HFFc6 (cell line): ENCODE measurements around the gene IQCC. TPM values are rescaled to one million over a fixed set of nuclear protein-coding genes. Genes with fewer than 3 reads are reported as not detected.

Experiments
- DNase-seq: peaks from one replicate; pipeline ENCODE4 v3.0.0-alpha.2; 2018
- H3K27ac Mint-ChIP-seq: 2 replicates; pipeline ENCODE4 v1.8.0; 2020; ENCODE audit warnings: mild to moderate bottlenecking, mixed read lengths
- H3K27me3 Mint-ChIP-seq: 2 replicates; pipeline ENCODE4 v1.8.0; 2021; ENCODE audit warnings: mild to moderate bottlenecking, moderate library complexity, mixed read lengths; ENCODE audit not compliant: insufficient read depth
- H3K36me3 Mint-ChIP-seq: 2 replicates; pipeline ENCODE4 v1.8.0; 2021; ENCODE audit warnings: low read depth, mixed read lengths
- H3K4me1 Mint-ChIP-seq: 2 replicates; pipeline ENCODE4 v1.8.0; 2020; ENCODE audit warnings: low read depth, mixed read lengths
- H3K4me3 Mint-ChIP-seq: 2 replicates; pipeline ENCODE4 v1.8.0; 2020; ENCODE audit warnings: mild to moderate bottlenecking, moderate library complexity, mixed read lengths
- H3K9me3 Mint-ChIP-seq: 2 replicates; pipeline ENCODE4 v1.8.0; 2020; ENCODE audit warnings: mild to moderate bottlenecking, mixed read lengths
- total RNA-seq, 6 experiments: library from RNA; stranded (reverse); fragmentation: NEBNext Ultra II Directional; extraction: Animal tissue kit (Norgen Biotek cat#: 25700); gene quantifications; 2 replicates in 1 of 6; 3 replicates in 5 of 6; pipeline ENCODE4 v1.2.3, GENCODE V29; 2021
- TF ChIP-seq, protein P1 (sequence below): fragments of 200-600 bp; sonication (generic); IDR thresholded peaks from 2 replicates; pipeline ENCODE4 v1.5.0; 2021; ENCODE audit warnings: antibody characterized with exemption, mild to moderate bottlenecking

The IQCC gene
- total RNA-seq, 6 experiments from 2014 or later = 0.81 to 2.4 (median 2.2) TPM

DNA sequence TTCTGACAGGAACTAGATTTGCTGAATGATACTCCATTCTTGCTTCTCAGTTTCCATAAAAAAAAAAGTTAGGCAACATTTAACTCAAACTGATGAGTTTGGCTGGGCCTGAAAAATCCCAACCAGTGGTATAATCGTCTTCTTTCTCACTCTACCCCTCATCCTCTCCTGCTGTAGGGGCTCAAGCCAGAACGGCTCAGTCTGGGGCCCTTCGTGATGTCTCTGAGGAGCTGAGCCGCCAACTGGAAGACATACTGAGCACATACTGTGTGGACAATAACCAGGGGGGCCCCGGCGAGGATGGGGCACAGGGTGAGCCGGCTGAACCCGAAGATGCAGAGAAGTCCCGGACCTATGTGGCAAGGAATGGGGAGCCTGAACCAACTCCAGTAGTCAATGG lies 24.4 kb upstream of the IQCC start:
- DNase-seq = no peak

DNA sequence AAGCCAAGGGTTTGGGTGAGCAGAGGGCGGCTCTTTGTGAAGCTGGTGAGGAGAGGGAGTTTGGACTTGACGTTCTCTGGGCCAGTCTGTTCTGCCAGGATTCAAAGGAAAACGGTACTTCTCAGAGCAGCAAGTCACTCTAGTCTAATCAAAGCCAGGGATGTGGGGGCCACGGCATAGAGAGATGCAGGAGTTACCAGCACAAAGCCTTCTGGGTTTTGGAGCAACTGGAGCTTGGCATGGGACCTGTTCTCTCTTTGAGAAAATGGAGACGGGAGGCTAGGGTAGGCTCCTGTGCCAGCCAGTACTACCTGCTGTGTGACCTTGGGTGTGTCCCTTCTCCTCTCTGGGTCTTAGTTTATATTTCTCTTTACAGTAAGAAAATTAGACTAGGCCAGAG lies 23.9 kb upstream of the IQCC start:
- Mint-ChIP-seq H3K27me3 (peaks cover 10% of the 10 kb centered on the region), H3K4me1 (peaks cover 58% of the 10 kb centered on the region), H3K36me3 (peaks cover 46% of the 10 kb centered on the region), H3K27ac (peak overlapping the region; percentile 95), H3K9me3 (no peaks in the 10 kb centered on the region), H3K4me3 (peak overlapping the region; percentile 97)
- no peak for DNase-seq
- TF ChIP-seq, protein P1, sequence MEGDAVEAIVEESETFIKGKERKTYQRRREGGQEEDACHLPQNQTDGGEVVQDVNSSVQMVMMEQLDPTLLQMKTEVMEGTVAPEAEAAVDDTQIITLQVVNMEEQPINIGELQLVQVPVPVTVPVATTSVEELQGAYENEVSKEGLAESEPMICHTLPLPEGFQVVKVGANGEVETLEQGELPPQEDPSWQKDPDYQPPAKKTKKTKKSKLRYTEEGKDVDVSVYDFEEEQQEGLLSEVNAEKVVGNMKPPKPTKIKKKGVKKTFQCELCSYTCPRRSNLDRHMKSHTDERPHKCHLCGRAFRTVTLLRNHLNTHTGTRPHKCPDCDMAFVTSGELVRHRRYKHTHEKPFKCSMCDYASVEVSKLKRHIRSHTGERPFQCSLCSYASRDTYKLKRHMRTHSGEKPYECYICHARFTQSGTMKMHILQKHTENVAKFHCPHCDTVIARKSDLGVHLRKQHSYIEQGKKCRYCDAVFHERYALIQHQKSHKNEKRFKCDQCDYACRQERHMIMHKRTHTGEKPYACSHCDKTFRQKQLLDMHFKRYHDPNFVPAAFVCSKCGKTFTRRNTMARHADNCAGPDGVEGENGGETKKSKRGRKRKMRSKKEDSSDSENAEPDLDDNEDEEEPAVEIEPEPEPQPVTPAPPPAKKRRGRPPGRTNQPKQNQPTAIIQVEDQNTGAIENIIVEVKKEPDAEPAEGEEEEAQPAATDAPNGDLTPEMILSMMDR = no peak

More for the DNA sequence above, 24.4 kb upstream of the IQCC start:
- H3K27ac Mint-ChIP-seq = peak overlapping the region; percentile 95
- H3K36me3 Mint-ChIP-seq = peaks cover 41% of the 10 kb centered on the region
- TF ChIP-seq, protein P1 = no peak
- no peaks in the 10 kb centered on the region for H3K9me3 Mint-ChIP-seq
- H3K4me1 Mint-ChIP-seq = peaks cover 53% of the 10 kb centered on the region
- H3K4me3 Mint-ChIP-seq = peak overlapping the region; percentile 97
- peaks cover 10% of the 10 kb centered on the region for H3K27me3 Mint-ChIP-seq

- no peak for DNase-seq
- Mint-ChIP-seq H3K27ac (peak overlapping the region; percentile 95; the same call in 1 of the 2 replicates), H3K4me1 (peaks cover 60% of the 10 kb centered on the region), H3K9me3 (no peaks in the 10 kb centered on the region), H3K27me3 (peaks cover 10% of the 10 kb centered on the region), H3K4me3 (peak overlapping the region; percentile 97), H3K36me3 (peaks cover 48% of the 10 kb centered on the region)
- TF ChIP-seq, protein P1 = no peak
Observed at GRCh38 chr1:32182060-32182459, 23.4 kb upstream of the IQCC start.

GRCh38 chr1:32184650-32185049 lies 20.8 kb upstream of the IQCC start:
- Mint-ChIP-seq H3K27me3 (peaks cover 9% of the 10 kb centered on the region), H3K4me1 (peaks cover 51% of the 10 kb centered on the region), H3K27ac (0 out of 2 replicates have a peak overlapping the region, but pooled peaks have one; percentile 2), H3K4me3 (no peak overlapping the region), H3K9me3 (no peaks in the 10 kb centered on the region), H3K36me3 (peaks cover 56% of the 10 kb centered on the region)
- DNase-seq = no peak
- TF ChIP-seq, protein P1 = no peak

DNA sequence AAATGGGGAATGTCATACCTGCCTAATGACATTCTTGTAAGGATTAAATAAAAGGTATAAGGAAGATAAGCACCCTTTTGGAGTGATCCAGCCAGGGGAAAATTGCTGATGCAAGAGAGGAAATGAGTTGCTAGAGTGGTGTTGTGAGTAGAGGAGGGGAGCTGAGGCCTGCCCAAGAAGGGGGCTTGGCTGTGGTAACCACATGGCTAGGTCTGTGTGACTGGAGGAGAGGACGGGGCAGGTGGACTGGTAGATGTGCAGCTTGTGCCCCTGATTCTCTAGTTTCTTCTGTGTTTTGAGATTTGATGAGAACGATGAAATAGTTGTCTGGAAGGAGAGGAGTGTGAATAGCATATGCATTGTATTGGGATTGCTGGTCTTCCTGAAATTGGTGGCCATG lies 19.4 kb upstream of the IQCC start:
- DNase-seq = no peak
- H3K36me3 Mint-ChIP-seq = peaks cover 50% of the 10 kb centered on the region
- no peaks in the 10 kb centered on the region for H3K9me3 Mint-ChIP-seq
- no peaks in the 10 kb centered on the region; the same call in 1 of the 2 replicates for H3K27me3 Mint-ChIP-seq
- peak overlapping the region; percentile 28; the same call in 1 of the 2 replicates for H3K4me3 Mint-ChIP-seq
- H3K27ac Mint-ChIP-seq = peak overlapping the region; percentile 57
- TF ChIP-seq, protein P1 = no peak
- H3K4me1 Mint-ChIP-seq = peaks cover 40% of the 10 kb centered on the region
